Glutamatergic neuron (in vitro differentiated cells): ENCODE data around the gene TRIM38. TPM values are rescaled to one million over a fixed set of nuclear protein-coding genes. Genes with fewer than 3 reads are reported as not detected.

Experiments
- DNase-seq: peaks from one replicate; pipeline ENCODE4 v3.0.0; 2022
- H3K27ac Mint-ChIP-seq: one replicate; pipeline ENCODE4 v1.8.0; 2020; ENCODE audit warnings: mild to moderate bottlenecking, mixed read lengths, inconsistent platforms; ENCODE audit not compliant: unreplicated experiment
- H3K27me3 Mint-ChIP-seq: one replicate; pipeline ENCODE4 v1.8.0; 2020; ENCODE audit warnings: mild to moderate bottlenecking, moderate library complexity, mixed read lengths, inconsistent platforms; ENCODE audit not compliant: unreplicated experiment
- H3K36me3 Mint-ChIP-seq: one replicate; pipeline ENCODE4 v1.8.0; 2020; ENCODE audit warnings: mild to moderate bottlenecking, mixed read lengths, inconsistent platforms; ENCODE audit not compliant: unreplicated experiment
- H3K4me1 Mint-ChIP-seq: one replicate; pipeline ENCODE4 v1.8.0; 2020; ENCODE audit warnings: mild to moderate bottlenecking, low read depth, mixed read lengths, inconsistent platforms; ENCODE audit not compliant: unreplicated experiment
- H3K4me3 Mint-ChIP-seq: one replicate; pipeline ENCODE4 v1.8.0; 2020; ENCODE audit warnings: mild to moderate bottlenecking, mixed read lengths, inconsistent platforms; ENCODE audit not compliant: unreplicated experiment
- H3K9me3 Mint-ChIP-seq: one replicate; pipeline ENCODE4 v1.8.0; 2020; ENCODE audit warnings: mild to moderate bottlenecking, moderate library complexity, mixed read lengths, inconsistent platforms; ENCODE audit not compliant: unreplicated experiment
- total RNA-seq: library from RNA; stranded (reverse); fragmentation: NEBNext Ultra II Directional; extraction: Animal tissue kit (Norgen Biotek cat#: 25700); gene quantifications from one replicate; pipeline ENCODE4 v1.2.1, GENCODE V29; 2021; ENCODE audit not compliant: unreplicated experiment
- TF ChIP-seq, protein P1 (sequence below): fragments of 200-600 bp; sonication (generic); IDR thresholded peaks from one replicate; pipeline ENCODE4 v1.5.0; 2021; ENCODE audit not compliant: partially characterized antibody, unreplicated experiment

Gene TRIM38
- total RNA-seq, 1 donor from 2014 or later = 0.05 TPM

DNA sequence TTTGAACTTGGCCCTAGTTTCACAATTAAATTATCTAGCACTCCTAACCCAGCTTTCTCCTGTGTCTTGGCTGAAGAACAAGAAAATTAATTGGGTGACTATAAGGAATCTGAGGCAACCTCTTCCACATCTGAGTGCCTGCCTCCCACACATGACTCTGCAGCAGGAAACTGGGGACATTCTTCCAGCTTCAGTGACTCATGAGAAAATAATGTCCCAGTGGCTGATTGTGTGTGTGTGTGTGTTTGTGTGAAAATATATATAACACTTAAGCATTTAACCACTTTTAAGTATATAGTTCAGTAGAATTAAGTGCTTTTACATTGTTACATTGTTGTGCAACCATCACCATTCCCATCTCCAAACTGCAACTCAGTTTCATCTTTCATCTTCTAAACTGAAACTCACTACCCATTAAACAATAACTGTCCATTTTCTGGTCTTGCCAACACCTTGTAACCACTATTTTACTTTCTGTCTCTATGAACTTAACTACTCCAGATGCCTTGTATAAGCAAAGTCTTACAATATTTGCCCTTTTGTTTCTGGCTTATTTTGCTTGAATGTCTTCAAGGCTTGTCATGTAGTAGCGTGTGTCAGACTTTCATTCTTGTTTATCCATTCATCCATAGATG is 8.7 kb downstream of the TRIM38 start:
- Mint-ChIP-seq H3K4me3 (no peak overlapping the region), H3K9me3 (no peaks in the 10 kb centered on the region), H3K27me3 (no peaks in the 10 kb centered on the region), H3K36me3 (no peaks in the 10 kb centered on the region), H3K27ac (no peak overlapping the region), H3K4me1 (no peaks in the 10 kb centered on the region)
- TF ChIP-seq, protein P1, sequence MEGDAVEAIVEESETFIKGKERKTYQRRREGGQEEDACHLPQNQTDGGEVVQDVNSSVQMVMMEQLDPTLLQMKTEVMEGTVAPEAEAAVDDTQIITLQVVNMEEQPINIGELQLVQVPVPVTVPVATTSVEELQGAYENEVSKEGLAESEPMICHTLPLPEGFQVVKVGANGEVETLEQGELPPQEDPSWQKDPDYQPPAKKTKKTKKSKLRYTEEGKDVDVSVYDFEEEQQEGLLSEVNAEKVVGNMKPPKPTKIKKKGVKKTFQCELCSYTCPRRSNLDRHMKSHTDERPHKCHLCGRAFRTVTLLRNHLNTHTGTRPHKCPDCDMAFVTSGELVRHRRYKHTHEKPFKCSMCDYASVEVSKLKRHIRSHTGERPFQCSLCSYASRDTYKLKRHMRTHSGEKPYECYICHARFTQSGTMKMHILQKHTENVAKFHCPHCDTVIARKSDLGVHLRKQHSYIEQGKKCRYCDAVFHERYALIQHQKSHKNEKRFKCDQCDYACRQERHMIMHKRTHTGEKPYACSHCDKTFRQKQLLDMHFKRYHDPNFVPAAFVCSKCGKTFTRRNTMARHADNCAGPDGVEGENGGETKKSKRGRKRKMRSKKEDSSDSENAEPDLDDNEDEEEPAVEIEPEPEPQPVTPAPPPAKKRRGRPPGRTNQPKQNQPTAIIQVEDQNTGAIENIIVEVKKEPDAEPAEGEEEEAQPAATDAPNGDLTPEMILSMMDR = no peak
- no peak for DNase-seq

DNA sequence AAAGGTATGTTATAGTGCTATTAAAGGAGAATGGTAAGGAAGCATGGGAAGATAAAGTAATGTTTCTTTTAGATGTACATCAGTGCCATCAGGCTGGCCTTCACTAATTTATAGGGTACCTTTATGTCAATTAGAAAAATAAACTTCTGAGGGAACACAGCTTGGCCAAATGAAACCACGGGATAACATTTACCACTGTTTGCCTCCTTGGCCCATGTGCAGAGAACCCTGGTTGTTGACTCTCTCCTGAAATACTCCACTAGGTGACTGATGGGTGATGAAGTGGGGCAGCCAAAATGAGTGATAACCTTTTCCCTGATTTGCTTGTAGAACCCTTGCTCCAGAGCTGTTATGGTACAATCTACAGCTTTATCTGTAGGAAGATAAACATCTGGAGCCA is 9.5 kb downstream of the TRIM38 start:
- H3K4me3 Mint-ChIP-seq = no peak overlapping the region
- no peak for DNase-seq
- no peaks in the 10 kb centered on the region for H3K36me3 Mint-ChIP-seq
- H3K4me1 Mint-ChIP-seq = no peaks in the 10 kb centered on the region
- no peaks in the 10 kb centered on the region for H3K27me3 Mint-ChIP-seq
- no peak overlapping the region for H3K27ac Mint-ChIP-seq
- TF ChIP-seq, protein P1 = no peak
- no peaks in the 10 kb centered on the region for H3K9me3 Mint-ChIP-seq

DNA sequence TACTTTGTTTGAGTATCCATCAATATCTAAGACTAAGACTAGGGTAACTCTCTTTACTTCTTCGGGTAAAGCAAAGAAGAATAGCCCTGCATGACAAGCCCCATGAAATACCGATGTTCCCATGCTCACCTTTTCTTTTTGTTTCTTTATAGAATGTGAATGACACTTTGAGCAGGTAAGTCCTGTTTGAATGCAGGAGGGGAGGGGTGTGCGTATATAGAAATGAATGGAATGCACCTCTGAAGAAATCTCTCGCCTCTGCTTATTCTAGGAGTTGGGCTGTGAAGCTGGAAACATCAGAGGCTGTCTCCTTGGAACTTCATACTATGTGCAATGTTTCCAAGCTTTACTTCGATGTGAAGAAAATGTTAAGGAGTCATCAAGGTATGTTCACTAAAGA is 10.3 kb downstream of the TRIM38 start:
- H3K36me3 Mint-ChIP-seq = no peaks in the 10 kb centered on the region
- no peaks in the 10 kb centered on the region for H3K9me3 Mint-ChIP-seq
- H3K4me3 Mint-ChIP-seq = no peak overlapping the region
- TF ChIP-seq, protein P1 = no peak
- no peaks in the 10 kb centered on the region for H3K27me3 Mint-ChIP-seq
- no peak overlapping the region for H3K27ac Mint-ChIP-seq
- no peak for DNase-seq
- H3K4me1 Mint-ChIP-seq = no peaks in the 10 kb centered on the region

DNA sequence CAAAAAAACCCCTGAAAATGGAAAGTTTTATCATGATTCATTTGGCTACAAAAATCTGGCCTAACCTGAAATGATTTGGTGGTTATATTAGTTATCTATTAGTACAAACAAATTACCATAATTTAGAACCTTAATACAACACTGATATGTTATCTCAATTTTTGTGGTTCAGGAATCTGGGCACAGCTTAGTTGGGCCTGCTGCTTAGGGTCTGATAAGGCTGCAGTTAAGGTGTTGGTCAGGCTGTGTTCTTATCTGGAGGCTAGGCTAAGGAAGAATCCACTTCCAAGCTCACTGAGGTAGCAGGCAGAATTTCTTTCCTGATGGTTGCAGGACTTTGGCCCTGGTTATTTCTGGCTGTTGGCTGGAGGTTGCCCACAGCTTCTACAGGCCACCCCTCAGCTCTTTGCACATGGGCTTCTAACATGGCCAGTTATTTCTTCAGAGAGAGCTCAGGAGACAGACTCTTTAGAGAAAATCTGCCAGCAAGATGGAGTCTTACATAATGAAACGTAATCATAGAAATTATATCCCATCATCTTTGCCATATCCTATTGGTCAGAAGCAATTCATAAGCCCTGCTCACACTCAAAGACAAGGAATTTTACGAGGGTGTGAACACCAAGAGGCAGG is 11.4 kb downstream of the TRIM38 start:
- Mint-ChIP-seq H3K4me3 (no peak overlapping the region), H3K9me3 (no peaks in the 10 kb centered on the region), H3K36me3 (no peaks in the 10 kb centered on the region), H3K27me3 (no peaks in the 10 kb centered on the region), H3K4me1 (no peaks in the 10 kb centered on the region), H3K27ac (no peak overlapping the region)
- DNase-seq = no peak
- TF ChIP-seq, protein P1 = no peak

DNA sequence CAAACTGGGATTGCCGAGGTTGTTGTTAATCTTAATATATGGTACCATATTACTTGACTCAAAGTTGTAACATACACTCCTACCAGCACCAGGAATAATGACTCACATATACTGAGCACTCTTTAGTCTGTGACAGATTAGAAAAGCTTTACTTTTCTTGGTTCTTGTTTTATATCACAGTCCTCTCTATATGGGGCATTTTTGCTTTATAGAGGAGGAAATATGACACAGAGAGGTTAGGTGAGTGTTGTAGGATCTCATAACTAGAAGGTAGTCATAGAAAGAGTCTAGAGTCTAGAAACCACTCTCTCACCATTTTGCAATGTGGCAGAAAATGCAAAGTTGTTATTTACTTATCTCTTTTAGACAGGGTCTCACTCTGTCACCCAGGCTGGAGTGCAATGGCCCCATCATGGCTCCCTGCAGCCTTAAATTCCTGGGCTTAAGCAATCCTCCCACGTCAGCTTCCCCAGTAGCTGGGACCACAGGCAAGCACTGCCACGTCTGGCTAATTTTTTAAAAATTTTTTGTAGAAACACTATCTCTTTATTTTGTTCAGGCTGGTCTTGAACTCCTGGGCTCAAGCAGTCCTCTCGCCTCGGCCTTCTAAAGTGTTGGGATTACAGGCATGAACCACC is 13.4 kb downstream of the TRIM38 start:
- H3K27me3 Mint-ChIP-seq = no peaks in the 10 kb centered on the region

More for the DNA sequence above, 13.4 kb downstream of the TRIM38 start:
- Mint-ChIP-seq H3K9me3 (no peaks in the 10 kb centered on the region), H3K36me3 (no peaks in the 10 kb centered on the region), H3K27ac (no peak overlapping the region), H3K4me1 (no peaks in the 10 kb centered on the region), H3K4me3 (no peak overlapping the region)
- TF ChIP-seq, protein P1 = no peak
- no peak for DNase-seq
